HT1080 (cell line): Measurements from ENCODE around the gene ACTG1. TPM values are rescaled to one million over a fixed set of nuclear protein-coding genes. Genes with fewer than 3 reads are reported as not detected.
"Not testable (repeated sequence)": the region's sequence is repeated elsewhere in the genome, so short reads cannot be mapped to it uniquely, and the experiment has no call there.

Experiments used
- DNase-seq: peaks from one replicate; pipeline ENCODE4 v3.0.0-alpha.2; 2015; ENCODE audit warnings: low read depth
- total RNA-seq: library from RNA; depleted of rRNA; stranded (reverse); fragments of >200 nt; shearing (Covaris generic); gene quantifications from 2 replicates; pipeline ENCODE4 v1.2.3, GENCODE V29; 2014

The ACTG1 gene
- total RNA-seq, 1 experiment from 2014 or later = 7,335 TPM

DNA sequence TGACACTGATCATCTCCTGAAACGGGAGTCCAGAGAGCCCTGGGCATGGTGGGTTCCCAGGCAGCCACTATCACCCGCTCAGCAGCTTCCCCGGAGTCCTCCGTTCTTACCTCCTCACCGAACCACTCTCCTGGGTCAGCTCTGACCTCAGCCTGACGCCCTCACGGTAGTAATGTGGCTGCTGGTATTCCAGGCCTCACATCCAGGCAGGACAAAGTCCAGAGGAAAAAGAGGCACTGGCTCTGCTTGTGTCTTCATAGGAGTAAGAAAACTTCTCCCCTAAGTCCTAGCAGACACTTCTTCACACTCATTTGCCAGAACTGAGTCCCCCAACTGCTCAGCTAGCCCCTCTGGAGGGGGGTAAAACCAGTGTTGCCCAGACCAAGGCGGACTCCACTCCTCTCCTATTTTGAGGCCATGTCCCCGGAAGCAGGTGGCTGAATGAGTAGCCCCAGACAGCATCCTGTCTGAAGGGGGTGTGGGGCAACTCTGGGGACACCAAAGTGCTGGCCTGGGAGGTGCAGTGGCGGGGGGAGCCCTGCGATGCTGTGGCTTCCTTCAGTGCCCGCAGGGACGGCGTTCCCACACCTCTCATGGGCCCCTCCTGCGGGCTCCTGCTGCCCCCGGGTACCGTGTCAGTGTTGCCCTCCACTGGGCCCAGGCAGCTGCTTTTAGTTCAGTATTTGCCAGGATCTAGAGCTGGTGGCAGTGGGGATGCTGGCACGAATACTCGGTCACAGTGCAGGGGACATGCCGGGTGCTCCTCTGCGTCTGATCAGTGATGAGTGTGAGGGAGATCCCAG, 20.9 kb upstream of the ACTG1 start:
- DNase-seq = no peak

DNA sequence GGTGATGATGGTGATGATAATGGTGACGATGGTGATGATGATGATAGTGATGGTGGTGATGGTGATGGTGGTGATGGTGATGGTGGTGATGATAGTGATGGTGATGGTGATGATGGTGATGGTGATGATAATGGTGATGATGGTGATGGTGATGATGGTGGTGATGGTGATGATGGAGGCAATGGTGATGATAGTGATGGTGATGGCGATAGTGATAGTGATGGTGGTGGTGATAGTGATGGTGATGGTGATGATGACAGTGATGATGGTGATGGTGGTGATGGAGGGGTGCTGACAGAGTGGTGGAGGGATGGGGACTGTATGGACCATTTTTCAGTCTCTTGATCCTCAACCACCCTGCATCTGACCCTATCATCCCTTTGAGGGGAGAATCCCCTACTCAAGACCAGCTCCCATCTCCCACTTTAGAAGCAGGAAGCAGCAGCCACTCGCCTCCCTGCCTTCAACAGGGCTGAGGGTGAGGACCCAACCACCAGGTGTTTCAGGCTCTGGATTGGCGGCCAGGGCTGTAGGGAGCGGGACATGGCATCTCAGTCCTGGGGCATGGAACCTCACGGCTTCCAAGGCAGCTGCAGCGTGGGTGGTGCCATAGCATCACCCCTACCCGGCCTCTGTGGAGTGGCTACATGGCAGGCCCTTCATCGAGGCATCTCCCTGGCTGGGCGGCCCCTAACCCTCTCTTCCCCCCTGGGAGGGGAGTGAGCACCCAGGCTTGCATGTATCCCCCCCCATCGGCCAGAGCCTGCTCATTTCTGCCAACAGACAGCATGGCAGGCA, 20.1 kb upstream of the ACTG1 start:
- DNase-seq = no peak

DNA sequence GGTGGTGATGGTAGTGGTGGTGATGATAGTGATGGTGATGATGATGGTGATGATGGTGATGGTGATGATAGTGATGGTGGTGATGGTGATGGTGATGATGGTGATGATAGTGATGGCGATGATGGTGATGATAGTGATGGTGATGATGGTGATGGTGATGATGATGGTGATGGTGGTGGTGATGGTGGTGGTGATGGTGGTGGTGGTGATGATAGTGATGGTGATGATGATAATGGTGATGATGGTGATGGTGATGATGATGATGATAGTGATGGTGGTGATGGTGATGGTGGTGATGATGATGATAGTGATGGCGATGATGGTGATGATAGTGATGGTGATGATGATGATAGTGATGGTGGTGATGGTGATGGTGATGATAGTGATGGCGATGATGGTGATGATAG, 19.4 kb upstream of the ACTG1 start:
- not testable (repeated sequence) for DNase-seq

DNA sequence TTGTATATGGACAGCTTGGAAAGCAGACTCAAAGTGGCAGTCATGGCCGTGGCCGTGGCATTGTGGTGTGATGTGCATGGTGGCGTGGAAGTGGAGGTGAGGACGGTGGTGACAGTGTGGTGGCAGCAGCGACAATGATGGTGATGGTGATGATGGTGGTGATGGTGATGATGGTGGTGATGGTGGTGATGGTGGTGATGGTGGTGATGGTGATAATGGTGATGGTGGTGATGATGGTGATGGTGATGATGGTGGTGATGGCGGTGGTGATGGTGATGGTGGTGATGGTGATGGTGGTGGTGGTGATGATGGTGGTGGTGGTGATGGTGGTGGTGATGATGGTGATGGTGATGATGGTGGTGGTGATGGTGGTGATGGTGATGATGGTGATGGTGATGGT, 18.4 kb upstream of the ACTG1 start:
- not testable (repeated sequence) for DNase-seq

DNA sequence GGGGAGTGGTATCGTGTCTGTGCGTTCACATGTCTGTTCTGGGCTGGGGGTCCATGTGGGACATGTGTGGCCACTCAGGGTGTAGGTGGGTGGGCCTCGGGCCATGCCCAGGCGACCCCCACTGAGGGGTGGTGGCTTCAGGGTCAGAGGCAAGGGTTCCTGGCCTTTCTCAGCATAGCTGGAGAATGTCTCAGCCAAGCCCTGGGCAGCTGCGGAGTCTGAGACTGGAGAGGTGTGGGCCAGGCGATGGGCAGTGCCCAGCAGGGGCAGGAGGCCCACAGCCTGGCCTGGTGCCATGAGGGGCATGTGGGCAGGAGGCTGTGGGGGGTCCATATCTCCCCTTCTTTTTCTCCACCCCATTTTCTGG, 16.8 kb upstream of the ACTG1 start:
- DNase-seq = no peak

DNA sequence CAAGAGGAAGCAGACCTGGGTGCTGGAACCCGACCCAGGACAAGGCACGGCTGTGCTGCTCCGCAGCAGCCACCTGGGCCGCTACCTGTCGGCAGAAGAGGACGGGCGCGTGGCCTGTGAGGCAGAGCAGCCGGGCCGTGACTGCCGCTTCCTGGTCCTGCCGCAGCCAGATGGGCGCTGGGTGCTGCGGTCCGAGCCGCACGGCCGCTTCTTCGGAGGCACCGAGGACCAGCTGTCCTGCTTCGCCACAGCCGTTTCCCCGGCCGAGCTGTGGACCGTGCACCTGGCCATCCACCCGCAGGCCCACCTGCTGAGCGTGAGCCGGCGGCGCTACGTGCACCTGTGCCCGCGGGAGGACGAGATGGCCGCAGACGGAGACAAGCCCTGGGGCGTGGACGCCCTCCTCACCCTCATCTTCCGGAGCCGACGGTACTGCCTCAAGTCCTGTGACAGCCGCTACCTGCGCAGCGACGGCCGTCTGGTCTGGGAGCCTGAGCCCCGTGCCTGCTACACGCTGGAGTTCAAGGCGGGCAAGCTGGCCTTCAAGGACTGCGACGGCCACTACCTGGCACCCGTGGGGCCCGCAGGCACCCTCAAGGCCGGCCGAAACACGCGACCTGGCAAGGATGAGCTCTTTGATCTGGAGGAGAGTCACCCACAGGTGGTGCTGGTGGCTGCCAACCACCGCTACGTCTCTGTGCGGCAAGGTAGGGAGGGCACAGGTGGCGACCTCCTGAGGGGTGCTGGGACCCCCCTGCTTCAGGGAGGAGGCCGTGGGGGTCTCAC, 16.2 kb upstream of the ACTG1 start:
- no peak for DNase-seq

DNA sequence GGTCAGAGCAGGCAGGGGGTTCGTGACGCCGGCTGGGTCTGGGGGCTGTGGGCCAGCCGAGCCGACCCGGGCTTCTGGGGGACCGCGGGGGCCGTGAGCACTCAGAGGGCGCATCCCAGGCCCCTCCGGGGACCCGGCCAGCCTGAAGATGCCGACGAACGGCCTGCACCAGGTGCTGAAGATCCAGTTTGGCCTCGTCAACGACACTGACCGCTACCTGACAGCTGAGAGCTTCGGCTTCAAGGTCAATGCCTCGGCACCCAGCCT, 15.7 kb upstream of the ACTG1 start:
- no peak for DNase-seq

DNA sequence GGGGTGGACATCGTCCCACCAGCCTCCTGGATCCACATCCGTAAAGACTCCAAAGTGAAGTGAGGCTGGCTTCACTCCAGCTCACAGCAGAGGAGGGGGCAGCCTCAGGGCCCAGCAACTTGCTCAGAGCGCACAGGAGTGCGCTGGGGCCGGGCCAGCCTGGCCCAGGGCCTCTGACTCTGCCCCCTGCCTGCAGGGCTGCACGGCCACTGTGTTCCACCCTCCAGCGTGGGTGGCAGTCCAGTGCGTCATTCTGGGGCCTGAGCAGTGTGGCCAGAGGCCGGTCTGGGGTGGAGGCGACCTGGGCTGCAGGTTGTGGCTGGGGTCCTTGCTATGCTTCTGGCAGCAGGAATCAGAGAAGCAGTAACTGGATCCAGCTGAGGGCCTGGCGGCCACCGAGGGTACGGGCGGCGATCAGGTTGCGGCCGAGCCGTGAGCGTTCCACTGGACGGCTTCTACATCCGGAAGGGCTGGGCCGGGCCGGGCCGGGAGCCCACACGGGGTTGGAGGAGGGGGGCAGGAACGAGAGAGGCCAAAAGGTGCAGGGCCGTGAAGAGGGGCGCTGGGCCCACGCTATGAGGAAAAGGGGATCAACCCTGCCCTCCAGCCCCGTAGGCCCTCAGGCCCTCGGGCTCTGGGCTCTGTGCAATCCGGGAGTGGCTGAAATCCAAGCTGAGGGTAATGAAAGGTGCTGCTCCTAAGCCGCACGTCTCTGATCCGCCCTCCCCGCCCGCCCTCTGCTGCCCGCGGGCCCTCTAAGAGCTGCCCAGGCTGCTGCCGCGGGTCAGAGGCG, 15.2 kb upstream of the ACTG1 start, which contains the start of gene FSCN2:
FSCN2 (plus strand) TSS at position 787 of the 793 bp plus-strand sequence. CDS start 155 bp downstream, outside the sequence.
- DNase-seq = no peak

DNA sequence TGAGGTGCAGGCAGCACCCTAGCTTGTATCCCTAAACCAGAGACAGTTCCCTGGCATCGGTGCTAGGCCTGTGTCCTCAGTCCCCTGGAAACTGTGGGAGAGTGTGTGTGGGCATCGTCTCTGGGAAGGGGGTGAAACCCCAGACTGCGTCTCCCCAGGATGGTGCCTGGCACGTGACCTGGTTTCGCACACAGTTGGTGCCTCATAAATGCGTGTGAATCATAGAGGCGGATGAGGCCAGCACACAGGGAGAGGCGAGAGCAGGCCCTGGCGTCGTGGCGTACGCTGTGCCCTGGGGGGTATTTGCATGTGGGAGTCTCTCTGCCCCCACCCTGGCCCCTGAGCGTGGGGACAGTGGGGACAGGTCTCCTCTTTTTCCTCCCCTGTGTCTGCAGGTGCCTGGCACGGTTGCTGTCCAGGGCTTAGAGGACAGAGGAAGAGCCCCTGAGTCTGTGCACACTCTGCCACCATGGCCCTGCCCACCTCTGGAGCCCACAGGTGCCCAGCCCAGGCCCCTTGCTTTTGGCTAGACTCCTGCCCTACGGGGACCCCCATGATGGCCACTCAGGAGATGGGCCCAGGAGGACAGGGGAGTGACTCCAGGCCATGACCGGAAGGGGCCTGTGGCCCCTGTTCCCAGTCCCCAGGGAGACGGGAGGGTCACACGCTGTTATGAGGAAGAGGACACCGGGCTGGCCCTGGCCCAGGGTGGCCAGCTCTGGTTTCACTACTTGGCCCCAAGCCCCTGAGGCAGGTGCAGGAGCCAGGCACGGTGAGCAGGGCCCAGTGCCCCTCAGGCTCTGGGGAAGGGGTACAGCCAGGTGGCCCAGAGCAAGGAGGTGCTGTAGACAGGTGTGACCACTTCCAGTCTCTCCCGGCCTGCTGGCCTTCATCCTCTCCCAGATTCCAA, 14.3 kb upstream of the ACTG1 start:
- DNase-seq = no peak

DNA sequence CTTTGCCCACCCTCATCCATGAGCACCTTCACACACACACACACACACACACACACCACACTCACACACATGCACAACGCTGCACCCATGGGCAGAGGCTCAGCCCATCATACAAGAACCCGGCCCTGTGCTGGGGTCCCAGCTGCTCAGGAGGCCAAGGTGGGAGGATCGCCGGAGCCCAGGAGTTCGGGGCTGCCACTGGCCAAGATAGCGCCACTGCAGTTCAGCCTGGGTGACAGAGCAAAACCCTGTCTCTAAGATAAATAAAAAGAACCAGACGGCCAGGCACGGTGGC, 12.2 kb upstream of the ACTG1 start:
- no peak for DNase-seq

DNA sequence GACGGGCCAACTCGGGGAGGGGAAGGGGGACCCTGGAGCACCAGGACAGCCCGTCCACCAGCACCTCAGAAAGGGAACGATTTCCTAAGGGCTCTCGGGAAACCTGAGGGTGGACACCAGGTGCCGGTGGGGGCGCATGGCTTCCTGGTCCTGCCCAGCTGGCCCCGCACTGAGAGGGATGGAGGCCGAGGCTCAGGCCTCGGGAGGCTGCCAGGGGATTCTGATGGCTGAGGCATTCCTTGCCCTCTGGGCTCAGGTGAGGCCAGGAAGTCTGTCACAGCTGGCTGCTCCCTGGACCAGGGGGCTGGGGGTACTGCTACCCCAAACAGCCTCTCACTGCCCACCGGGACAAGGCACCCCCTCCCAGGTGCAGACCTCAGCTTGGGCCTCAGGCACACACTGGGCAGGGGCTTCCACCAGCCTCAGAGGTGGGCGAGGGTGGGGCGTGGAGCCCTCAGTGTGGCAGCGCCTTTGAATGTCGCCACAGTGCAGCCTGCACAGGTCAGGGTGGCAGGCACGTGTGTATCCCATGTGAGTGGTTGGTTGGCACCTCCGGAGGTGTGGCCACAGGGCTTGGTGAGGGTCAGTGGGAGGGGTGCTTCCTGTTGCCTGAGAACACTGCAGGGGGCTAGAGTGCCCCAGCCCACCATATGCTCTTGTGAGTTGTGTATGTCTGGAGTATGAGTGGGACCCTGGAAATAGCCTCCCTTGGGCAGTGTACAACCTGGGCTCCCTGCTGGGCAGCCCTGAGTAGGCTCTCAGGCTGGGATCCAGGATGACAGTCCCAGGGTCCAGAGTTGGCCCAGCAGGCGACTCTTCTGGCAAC, 11.7 kb upstream of the ACTG1 start:
- DNase-seq = no peak

DNA sequence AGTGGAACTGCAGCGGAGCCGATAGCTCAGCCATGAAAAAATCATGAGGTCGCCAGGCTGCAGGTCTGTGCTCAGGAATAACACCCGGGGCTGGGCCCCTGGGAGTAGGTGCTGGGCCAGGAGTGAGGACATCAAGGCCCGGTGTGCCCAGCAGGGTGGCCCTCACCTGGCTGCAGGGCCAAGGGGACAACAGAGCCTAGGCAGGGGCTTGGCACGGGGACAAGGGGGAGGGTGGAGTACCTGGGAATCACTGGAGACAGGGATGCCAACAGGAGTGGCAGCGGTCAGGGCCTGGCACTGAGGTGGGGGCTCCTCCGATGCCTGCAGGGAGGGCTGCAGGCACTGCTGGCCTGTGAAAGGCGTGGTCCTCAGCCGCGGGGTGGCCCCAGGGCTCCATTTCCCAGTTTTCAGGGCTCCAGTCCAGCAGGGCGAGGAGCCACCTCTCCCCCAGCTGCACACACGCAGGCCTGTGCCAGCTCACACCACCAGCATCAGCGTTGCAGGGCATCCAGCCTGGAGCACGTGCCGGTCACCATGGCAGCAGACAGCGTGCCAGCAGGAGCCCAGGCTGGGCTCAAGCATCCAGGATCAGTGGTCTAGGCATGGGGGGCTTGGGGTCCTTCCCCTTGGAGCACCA, 10.9 kb upstream of the ACTG1 start:
- peak; percentile 56 for DNase-seq

DNA sequence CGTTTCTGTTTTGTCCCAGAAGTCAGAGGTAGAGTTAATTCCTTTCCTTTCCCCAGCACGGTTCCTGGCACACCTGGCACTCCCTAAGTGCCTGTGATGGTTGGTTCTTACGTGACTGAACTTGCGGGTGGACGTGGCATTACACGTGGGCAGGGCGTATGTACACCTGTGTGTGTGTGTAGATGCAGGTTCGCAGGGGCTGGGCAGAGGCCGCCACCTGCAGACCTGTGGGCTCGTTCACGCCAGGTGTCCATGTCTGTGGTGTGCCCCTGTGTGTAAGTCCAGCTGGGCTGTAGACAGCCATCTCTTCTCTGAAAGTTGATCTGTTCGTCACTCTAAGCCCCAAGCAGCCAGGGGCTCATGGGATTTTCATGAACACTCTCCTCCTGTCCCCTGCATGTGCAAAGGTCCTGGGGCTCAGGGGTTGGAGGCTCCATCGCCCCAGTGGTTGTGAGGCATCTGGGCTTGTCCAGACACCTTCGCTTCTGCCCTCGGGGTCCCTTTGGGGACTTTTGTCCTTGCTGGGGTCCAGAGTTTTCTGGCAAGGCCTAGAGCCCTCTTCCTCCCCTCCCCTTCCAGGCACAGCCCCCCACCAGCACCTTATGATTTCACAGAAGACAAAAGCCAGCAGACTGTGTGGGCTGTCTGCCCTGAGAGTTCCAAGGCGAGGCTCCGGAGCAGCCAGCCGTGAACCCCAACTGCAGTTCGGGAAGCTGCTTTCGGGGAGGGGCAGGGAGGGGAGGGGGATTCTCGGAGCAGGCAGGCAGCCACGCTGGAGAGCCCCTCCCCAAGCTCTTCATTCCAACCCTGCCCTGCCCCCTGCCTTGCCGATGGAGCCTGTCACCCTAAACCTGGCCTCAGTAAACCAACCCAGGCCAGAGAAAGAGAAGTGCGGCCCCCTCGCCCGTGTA, 10.1 kb upstream of the ACTG1 start:
- no peak for DNase-seq

DNA sequence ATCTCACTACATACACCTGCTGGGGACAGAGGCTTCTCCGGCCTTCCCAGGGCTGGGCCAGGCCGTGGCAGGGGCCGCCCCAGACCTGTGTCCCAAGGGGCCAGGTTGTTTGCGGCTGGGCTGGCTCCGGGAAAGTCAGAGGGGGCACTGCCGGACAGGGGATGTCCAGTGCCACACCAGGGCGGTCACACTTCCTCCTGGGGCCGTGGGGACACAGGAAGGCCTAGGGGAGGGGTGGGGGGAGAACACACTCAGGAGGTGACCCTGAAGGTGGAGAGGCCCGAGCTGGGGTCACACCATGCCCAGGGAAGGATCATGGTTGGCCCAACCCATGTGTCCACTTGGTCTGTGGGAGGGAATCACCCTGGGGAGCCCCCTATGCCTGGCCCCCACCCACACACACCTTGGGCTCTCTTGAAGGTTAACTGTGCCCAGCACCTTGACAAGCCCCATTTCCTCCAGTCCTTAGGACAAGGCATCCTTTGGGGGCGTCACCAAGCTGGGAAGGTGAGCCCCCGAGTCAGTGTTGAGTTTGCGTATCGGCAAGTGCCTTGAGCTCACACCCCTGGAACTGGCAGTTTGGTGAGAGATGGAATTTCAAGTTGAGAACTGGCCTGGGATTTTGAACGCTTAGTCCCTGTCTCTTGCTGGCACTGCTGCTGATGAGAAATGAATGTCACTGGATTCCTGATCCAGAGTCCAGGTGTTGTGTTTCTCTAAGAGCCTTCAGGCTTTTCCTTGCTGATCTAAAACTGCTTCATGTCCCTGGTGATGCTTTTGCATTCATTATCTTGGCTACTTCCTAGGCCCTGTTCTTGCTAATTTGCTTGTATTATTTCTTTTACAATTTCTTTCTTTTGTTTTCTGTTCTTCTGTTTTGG, 7.7 kb upstream of the ACTG1 start:
- no peak for DNase-seq

DNA sequence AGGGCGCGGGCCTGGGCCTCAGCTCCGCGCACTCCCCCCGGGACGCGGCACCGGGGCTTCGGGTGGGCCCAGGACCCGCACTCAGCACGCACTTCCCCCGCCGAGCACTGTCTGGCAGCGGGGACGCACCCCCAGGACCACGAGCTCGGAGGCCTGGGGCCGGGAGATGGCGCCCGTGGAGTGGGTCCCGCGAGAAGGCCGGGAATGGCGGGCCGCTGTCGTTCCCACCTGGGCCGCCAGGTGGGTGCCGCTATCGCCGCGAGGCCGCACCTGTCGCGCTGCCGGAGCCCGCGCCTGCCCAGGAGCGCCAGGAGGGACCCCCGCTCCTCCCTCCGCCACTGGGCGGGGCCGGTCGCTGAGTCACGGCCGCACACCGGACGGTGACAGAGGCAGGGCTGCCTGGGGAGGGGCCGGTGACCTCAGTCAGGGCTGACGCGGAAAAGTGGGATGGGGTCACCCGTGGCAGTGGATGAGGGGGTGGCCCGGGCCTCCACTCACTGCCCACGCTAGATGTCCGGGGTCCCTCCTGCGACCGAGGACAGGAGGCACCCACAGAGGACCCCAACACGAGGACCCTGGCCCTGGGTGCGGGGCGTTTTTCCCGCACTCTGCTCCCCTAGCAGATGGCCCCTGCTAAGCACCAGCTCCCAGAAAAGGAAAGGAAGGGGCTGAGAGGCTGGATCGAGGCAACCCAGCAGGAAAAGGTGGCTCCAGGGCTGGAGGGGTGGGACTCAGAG, 6.9 kb upstream of the ACTG1 start:
- no peak for DNase-seq

DNA sequence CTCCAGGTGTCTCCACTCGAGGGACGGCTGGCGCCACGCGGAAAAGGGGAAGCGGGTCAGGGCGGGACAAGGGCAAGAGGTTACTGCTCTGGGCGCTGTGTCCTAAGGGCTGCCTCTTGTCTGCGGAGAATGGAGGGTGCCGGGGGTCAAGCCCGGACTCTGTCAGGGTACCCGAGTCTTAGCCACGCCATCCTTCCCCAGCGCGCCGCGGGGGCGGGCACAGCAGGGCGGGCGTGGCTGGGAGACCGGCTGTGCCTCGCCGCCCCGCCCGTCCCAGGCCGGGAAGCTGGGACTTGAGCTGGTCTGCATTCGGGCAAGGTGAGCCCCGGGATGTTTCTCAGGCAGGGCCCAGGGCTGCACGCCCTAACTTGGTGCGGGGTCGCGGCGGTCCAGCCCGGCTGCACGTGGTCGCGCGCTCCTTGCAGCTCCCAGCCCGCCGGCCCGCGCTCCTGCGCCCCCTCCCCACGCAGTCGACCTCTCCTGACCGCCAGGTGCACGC, 6.2 kb upstream of the ACTG1 start:
- no peak for DNase-seq
